Measurements from ENCODE around the gene NRSN1.

The NRSN1 gene

DNA sequence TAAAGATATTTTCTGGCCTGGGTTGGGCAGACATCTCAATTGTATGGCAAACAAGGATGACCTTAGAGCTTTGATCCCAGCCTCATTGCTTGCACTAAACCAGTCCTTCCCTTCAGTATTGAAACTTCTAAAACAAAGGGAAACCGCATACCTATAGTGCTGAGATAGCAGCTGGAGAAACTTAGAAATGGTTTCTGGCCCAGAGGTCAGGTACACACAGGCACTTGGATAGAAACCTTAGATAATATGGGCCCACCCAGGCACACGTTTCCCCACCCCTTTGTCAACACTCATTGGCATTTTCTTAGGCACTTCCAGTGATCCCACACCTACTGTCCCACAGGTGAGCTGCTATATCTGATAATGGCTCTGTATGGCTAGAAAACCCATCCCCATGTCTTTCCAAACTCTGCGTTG, 22.1 kb downstream of the NRSN1 start:
- Histone ChIP-seq H3K27ac (no peak overlapping the region), H3K4me3 (no peak overlapping the region)
- DNase-seq (ENCODE audit: low spot score), result no peak
- TF ChIP-seq, protein P1, sequence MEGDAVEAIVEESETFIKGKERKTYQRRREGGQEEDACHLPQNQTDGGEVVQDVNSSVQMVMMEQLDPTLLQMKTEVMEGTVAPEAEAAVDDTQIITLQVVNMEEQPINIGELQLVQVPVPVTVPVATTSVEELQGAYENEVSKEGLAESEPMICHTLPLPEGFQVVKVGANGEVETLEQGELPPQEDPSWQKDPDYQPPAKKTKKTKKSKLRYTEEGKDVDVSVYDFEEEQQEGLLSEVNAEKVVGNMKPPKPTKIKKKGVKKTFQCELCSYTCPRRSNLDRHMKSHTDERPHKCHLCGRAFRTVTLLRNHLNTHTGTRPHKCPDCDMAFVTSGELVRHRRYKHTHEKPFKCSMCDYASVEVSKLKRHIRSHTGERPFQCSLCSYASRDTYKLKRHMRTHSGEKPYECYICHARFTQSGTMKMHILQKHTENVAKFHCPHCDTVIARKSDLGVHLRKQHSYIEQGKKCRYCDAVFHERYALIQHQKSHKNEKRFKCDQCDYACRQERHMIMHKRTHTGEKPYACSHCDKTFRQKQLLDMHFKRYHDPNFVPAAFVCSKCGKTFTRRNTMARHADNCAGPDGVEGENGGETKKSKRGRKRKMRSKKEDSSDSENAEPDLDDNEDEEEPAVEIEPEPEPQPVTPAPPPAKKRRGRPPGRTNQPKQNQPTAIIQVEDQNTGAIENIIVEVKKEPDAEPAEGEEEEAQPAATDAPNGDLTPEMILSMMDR (IDR thresholded peaks at IDR 0.05), result no peak

DNA sequence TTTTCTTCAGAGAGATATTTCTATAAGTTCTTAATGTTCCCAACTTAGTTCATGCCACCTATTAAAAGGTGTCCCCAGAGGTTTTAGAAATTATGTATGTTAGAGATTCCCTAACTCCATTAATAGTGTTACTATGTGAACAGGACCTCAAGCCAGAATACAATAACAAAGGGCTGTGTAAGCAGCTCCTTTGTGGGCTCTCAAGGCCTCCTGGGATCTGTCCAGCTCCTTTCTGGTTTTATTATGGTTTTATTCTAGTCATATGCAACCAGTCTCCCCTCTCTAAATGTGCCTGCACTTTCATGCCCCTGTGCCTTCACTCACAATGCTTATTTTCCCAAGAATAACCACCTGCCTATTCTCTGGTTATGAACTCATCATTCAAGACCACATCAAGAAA, 22.7 kb downstream of the NRSN1 start:
- no peak overlapping the region for H3K27ac ChIP-seq
- TF ChIP-seq, protein P1 (IDR thresholded peaks at IDR 0.05), result no peak
- H3K4me3 ChIP-seq, result no peak overlapping the region
- DNase-seq (ENCODE audit: low spot score), result no peak

DNA sequence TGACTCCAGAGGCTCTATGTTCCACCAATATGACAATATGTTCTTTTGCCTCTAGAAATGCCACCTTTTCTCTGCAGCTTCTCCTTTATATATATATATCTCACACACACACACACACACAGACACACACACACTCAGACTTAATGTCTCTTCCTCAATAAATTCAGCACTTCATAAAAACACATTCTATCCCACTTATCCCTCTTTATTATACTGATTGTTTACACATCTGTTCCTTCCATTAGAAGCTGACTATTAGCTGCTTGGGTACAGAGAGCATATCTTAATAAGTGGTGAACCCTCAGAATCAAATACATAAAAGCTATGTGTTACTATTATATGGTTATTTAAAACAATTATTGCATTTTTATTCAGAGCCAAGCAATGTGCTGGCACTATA, 23.3 kb downstream of the NRSN1 start:
- TF ChIP-seq, protein P1 (IDR thresholded peaks at IDR 0.05), result no peak
- no peak overlapping the region for H3K4me3 ChIP-seq
- H3K27ac ChIP-seq, result no peak overlapping the region
- no peak for DNase-seq (ENCODE audit: low spot score)

DNA sequence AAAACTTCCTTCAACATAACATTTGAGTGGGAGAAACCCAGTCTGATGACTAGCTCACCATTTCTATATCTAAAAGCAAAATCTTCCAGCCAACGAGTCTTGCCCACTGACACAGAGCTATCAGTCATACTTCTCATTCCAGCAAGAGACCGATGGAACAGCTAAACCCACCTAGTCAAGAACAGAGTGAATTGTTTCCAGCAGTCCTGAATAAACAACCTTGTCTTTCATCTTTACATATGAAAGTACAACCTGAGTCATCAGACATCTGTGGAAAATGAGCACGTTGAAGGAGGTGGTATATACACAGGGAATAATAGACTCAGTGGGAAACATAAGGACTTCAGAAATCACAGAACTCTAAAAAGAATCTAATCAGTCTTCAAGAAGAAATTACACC, 23.8 kb downstream of the NRSN1 start:
- no peak for DNase-seq (ENCODE audit: low spot score)
- H3K27ac ChIP-seq, result no peak overlapping the region
- TF ChIP-seq, protein P1 (IDR thresholded peaks at IDR 0.05), result no peak
- H3K4me3 ChIP-seq, result no peak overlapping the region

DNA sequence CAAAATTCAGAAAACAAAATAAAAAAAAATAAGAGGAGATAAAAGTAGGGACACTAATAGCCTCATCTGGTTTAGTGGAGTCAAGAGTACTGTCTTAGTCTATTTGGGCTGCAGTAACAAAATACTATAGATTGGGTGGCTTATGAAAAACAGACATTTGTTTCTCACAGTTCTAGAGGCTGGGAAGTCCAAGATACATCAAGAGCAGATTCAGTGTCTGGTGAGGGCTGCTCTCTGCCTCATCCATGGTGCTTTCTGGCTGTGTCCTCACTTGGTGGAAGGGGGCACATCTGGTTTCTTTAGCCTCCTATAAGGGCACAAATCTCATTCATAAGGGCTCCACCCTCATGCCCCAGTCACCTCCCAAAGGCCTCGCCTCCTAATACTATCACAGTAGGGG, 26.0 kb downstream of the NRSN1 start:
- TF ChIP-seq, protein P1 (IDR thresholded peaks at IDR 0.05), result no peak
- Histone ChIP-seq H3K27ac (no peak overlapping the region), H3K4me3 (no peak overlapping the region)
- DNase-seq (ENCODE audit: low spot score), result no peak

DNA sequence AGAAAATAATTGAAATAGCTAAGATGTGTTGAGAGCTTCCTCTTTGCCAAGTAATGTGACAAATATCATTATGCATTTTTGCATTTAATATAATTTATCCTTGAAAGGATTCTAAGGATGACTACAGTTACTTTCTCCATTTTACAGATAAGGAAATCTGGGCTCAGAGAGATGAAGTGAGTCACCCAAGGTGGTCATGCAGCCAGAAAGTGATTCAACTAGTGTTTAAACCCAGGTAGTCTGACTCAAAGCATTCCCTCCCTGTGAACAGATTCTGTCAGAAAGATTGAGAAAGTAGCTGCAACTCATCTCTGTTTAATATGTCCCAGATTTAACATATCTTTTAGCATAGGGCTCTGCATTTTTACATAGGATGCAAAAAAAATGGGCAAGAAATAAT, 28.1 kb downstream of the NRSN1 start:
- no peak overlapping the region for H3K4me3 ChIP-seq
- DNase-seq (ENCODE audit: low spot score), result no peak
- TF ChIP-seq, protein P1 (IDR thresholded peaks at IDR 0.05), result no peak
- no peak overlapping the region for H3K27ac ChIP-seq

DNA sequence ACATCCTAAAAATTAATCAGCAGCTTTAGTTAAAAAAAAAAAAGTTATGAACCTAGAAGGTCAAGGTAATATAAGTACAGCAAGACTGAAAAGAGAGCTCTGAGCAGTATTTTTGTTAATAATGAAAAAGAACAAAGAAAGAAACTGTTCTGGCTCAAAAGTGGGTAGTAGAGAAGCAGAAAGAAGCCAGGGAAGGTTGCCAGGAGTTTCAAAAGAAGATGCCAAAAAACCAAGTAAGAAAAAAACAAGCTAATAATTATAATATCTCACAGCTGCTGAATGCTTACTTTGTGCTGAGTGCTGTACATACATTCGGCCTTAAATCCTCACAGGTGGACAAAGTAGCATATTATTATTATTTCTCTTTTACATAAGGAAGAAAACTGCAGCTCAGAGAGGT, 31.9 kb downstream of the NRSN1 start:
- TF ChIP-seq, protein P1 (IDR thresholded peaks at IDR 0.05), result no peak
- DNase-seq (ENCODE audit: low spot score), result no peak
- H3K4me3 ChIP-seq, result no peak overlapping the region
- no peak overlapping the region for H3K27ac ChIP-seq

Data from coronary artery (tissue), 2 donors.